IPS DF 6.9 (cell line): Measurements from ENCODE around the gene APMAP.

Experiments
- DNase-seq: peaks from one replicate; pipeline ENCODE4 v3.0.0-alpha.2; 2013; ENCODE audit warnings: low read depth, low spot score
- H3K27ac ChIP-seq: one replicate; pipeline ENCODE4 v1.5.1; 2013; ENCODE audit warnings: low read length, control low read depth
- H3K27me3 ChIP-seq: 2 replicates; pipeline ENCODE4 v1.6.1; 2013; ENCODE audit warnings: mild to moderate bottlenecking, low read length; ENCODE audit not compliant: control insufficient read depth, insufficient read depth
- H3K36me3 ChIP-seq: 2 replicates; pipeline ENCODE4 v1.6.1; 2013; ENCODE audit warnings: low read length; ENCODE audit not compliant: control insufficient read depth, insufficient read depth
- H3K4me1 ChIP-seq: 2 replicates; pipeline ENCODE4 v1.6.1; 2013; ENCODE audit warnings: low read length; ENCODE audit not compliant: control insufficient read depth, insufficient read depth
- H3K4me3 ChIP-seq: 2 replicates; pipeline ENCODE4 v1.5.1; 2013; ENCODE audit warnings: mild to moderate bottlenecking, low read length
- H3K9me3 ChIP-seq: 2 replicates; pipeline ENCODE4 v1.6.1; 2013; ENCODE audit warnings: low read length, inconsistent platforms; ENCODE audit not compliant: control insufficient read depth, insufficient read depth
- WGBS: extraction: QIAGEN DNeasy Blood & Tissue Kit; methylation state at CpG from one replicate; pipeline ENCODE4 v1.1.7; 2013; ENCODE audit warnings: mixed read lengths, missing lambda C conversion rate; ENCODE audit not compliant: insufficient read length, insufficient coverage; 5-methylcytosine and 5-hydroxymethylcytosine counted together

Gene APMAP

DNA sequence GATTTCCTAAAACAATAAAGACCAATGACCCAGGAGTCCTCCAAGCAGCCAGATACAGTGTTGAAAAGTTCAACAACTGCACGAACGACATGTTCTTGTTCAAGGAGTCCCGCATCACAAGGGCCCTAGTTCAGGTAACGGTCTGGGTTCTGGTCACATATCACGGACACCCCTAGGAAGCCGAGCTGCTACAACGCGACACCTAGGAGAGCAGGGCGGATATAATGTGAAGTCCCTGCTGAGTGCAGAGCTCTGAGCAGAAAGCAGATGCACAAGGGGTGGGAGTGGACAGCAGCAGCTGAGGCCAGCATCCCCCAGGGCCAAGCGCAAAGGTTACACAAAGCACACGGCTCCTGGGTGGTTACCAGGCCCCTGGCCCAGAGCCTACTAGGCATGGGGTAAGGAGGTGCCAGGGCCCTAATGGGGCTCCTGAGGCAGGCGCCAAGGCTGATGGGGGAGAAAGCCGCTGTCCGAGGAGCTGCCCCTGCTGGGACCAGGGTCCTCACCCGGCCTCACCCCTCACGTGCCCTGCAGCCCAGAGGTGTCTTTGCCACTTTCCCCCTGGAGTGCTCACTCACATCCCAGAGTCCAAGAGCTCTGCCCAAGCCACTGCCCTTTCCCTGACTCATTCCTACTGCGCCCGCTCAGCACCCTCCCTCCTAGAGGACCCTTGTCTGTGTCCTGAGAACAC lies 35.1 kb downstream of the APMAP start:
- Histone ChIP-seq H3K27ac (no peak overlapping the region), H3K27me3 (no peaks in the 10 kb centered on the region), H3K4me3 (no peak overlapping the region), H3K9me3 (no peaks in the 10 kb centered on the region), H3K4me1 (0 out of 2 replicates have a peak, but pooled peaks cover 1% of the 10 kb centered on the region), H3K36me3 (peaks cover 17% of the 10 kb centered on the region; the same call in 1 of the 2 replicates)
- DNase-seq = no peak
- no CpG with 5 or more reads among the region's 18 CpGs for WGBS

DNA sequence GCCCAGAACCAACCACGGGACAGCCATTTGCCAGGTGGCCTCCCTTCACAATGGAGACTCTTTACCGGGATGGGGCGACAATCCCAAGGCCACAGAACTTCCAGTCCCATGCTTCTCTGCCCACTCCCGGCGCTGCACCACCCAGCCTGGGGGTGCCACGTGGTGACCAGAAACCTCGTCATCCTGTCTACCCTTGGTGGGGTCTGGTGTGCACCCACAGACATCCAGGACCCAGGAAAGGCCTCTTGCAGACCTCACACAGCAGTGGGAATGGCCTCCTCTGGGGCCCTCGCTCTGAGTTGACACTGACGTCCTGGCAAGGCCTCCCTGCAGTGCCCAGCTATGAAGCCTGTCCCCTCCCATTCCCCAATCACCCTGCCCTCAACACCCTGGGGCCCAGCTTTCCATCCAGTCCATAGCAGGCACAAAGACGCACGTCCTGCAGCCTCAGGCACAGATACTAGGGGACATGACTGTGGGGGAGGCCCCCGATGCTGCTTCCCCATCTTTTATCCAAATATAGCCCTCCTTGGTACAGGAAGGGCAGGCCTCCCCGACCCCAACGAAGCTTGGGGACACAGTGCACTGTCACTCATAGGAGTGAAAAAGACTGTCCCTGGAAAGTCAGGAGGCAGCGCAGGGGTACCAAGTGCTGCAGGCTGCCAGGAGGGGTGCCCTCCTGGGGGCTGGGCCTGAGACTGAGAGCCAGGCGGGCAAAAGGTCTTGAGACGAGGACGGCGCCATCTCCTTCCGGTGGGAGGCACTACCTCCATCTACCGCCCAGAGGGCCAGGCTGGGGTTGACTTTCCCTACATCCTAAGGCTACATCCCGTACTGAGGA lies 36.3 kb downstream of the APMAP start:
- Histone ChIP-seq H3K4me1 (0 out of 2 replicates have a peak, but pooled peaks cover 1% of the 10 kb centered on the region), H3K4me3 (no peak overlapping the region), H3K9me3 (no peaks in the 10 kb centered on the region), H3K36me3 (peaks cover 17% of the 10 kb centered on the region; the same call in 1 of the 2 replicates), H3K27ac (no peak overlapping the region), H3K27me3 (no peaks in the 10 kb centered on the region)
- no peak for DNase-seq
- WGBS = no CpG with 5 or more reads among the region's 22 CpGs

DNA sequence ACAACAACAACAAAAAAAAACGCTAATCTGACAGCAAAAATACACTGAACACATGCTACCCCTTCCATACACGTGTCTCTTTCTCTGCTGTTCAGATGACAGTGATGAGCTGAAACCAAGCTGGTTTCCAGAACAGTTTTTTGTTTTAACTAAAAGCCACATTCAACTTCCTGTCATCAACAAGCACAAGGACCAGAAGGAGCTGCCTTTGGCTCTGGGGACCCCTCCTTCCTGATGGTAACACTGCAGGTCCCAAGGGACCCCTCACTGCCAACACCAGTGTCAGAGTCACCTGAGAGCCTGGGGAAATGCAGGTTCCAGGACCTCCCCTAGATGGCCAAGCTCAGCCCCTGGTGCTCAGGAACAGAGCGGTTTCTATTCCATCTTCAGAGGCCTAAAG lies 37.5 kb downstream of the APMAP start:
- no peak overlapping the region for H3K4me3 ChIP-seq
- WGBS = no CpG with 5 or more reads among the region's 3 CpGs
- H3K36me3 ChIP-seq = peaks cover 9% of the 10 kb centered on the region; the same call in 1 of the 2 replicates
- no peaks in the 10 kb centered on the region for H3K9me3 ChIP-seq
- H3K4me1 ChIP-seq = 0 out of 2 replicates have a peak, but pooled peaks cover 1% of the 10 kb centered on the region
- H3K27me3 ChIP-seq = no peaks in the 10 kb centered on the region
- H3K27ac ChIP-seq = no peak overlapping the region
- DNase-seq = no peak

DNA sequence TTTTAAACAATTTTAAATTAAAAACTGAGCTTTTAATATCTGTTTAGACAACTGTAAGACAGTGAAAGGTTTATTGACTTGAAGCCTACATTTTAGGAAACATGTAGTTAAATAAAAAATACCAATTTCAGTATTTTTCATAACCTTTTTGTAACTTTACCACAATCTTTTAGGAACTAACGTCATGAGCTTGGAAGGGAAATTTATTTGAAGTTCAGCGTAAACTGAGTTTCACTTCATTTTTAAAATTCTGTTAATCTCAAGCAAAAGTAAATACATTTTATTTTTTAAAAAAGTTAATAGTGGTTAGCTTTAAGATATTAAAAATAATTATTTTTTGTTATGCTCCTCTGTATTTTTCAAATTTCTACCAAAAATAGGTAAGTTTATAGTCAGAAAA lies 38.0 kb downstream of the APMAP start:
- H3K27me3 ChIP-seq = no peaks in the 10 kb centered on the region
- 0 out of 2 replicates have a peak, but pooled peaks cover 1% of the 10 kb centered on the region for H3K4me1 ChIP-seq
- no peak overlapping the region for H3K27ac ChIP-seq
- peaks cover 4% of the 10 kb centered on the region; the same call in 1 of the 2 replicates for H3K36me3 ChIP-seq
- no peaks in the 10 kb centered on the region for H3K9me3 ChIP-seq
- no CpG with 5 or more reads among the region's 2 CpGs for WGBS
- no peak overlapping the region for H3K4me3 ChIP-seq
- no peak for DNase-seq

DNA sequence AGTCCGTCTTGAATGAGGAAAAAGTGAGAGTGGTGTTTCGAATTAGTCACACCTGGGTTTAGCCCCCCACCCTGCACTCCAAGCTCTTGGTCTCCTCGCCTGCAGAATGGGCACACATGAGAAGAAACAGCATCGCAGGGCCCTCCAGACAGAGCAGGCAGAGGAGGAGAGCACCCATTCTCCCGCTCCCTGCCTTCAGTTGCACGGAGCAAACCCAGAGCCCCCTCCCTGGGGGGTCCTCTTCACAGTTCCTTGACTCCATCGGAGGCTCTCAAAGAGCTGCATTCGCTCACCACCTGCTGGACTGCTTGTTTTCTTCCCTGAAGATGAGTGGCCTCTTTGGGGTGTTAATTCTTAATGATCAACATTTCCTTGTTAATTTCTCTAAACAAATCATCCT lies 38.4 kb downstream of the APMAP start:
- Histone ChIP-seq H3K27me3 (no peaks in the 10 kb centered on the region), H3K4me1 (0 out of 2 replicates have a peak, but pooled peaks cover 1% of the 10 kb centered on the region), H3K9me3 (no peaks in the 10 kb centered on the region), H3K36me3 (0 out of 2 replicates have a peak, but pooled peaks cover 4% of the 10 kb centered on the region), H3K27ac (no peak overlapping the region), H3K4me3 (no peak overlapping the region)
- DNase-seq = no peak
- WGBS = no CpG with 5 or more reads among the region's 8 CpGs

DNA sequence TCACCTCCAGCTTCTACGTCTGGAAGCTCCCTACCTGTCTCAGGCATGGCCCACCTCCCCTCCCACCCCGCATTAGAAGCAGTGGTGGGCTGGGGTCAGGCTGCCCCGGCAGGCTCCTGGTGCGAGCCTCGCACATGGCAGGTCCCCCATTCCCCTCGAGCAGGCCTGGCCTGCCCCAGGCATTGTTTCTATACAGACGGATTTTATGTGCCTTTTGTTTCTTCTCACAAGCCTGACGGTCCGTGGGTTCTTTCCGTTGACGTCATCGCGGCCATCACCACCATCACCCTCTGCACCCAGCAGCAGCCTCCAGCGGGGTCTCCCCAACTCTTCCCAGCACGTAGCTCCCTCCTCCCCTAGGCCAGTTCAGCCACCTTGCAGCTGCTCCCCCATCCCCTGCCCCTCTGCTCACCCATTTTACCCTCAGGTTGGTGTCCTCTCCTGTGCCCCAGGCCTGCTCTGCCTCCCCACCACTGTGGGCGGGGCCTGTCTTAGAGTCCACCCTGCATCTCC lies 38.9 kb downstream of the APMAP start:
- 0 out of 2 replicates have a peak, but pooled peaks cover under 1% of the 10 kb centered on the region for H3K36me3 ChIP-seq
- DNase-seq = no peak
- 0 out of 2 replicates have a peak, but pooled peaks cover 1% of the 10 kb centered on the region for H3K4me1 ChIP-seq
- no peaks in the 10 kb centered on the region for H3K27me3 ChIP-seq
- H3K9me3 ChIP-seq = no peaks in the 10 kb centered on the region
- H3K4me3 ChIP-seq = no peak overlapping the region
- no peak overlapping the region for H3K27ac ChIP-seq
- no CpG with 5 or more reads among the region's 16 CpGs for WGBS

DNA sequence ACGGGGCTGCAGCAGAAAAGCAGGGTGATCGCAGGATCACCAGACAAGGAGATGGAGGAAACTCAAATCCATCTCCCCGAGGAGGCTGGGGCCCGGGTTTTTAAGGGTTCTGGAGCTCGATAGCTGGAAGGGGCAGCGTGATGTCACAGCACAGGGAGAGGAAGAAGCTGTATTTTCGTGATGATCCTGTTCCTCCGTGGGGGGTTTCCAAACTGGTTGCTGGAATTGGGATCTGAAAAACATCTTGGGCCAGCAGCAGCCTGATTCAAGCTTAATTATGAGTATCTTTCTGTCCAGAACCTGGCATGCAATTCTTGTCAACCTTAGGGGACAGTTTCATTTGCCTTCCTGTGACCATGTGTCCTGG lies 39.4 kb downstream of the APMAP start:
- Histone ChIP-seq H3K27ac (no peak overlapping the region), H3K4me1 (0 out of 2 replicates have a peak, but pooled peaks cover 1% of the 10 kb centered on the region), H3K4me3 (no peak overlapping the region), H3K27me3 (no peaks in the 10 kb centered on the region), H3K36me3 (no peaks in the 10 kb centered on the region), H3K9me3 (no peaks in the 10 kb centered on the region)
- no CpG with 5 or more reads among the region's 8 CpGs for whole genome bisulfite sequencing
- no peak for DNase-seq

DNA sequence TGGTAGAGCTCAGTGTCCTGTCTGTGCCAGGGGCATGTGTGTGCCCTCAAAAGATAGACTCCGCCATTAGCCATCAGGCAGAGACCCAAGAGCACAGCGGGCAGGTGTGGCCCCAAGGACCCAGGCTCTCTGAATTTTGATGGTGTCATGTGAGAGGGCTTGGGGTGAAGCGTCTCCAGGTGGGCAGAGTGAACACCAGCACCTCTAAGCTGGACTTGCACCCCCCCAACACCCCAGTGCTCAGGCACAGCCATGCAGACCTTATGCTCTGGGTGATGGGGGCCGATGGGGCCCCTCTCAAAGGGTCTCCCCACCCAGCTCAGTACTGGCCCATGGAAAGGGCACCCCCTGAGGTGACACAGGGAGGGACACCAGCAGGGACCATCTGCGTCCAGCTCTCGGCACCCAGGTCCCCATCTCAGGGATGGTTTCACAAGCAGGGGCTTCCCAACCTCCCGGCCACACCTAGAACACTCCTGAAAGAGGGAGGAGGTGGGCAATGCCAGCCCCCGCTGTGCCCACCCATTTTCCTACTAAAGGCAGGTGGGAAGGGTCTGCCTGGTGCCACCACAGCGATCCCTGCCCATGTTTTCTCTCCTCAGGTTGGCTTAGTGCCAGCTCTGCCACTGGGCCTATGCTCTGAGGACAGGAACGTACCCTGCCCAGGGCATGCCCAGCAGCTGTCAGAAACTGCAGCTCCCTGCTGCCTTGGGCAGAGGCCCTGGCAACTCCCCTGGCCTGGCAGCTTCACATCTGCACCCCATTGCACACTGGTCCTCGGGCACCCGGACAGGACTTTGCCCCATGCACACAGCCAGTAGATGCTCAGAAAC lies 40.0 kb downstream of the APMAP start:
- Histone ChIP-seq H3K4me3 (no peak overlapping the region), H3K36me3 (no peaks in the 10 kb centered on the region), H3K27ac (no peak overlapping the region), H3K27me3 (no peaks in the 10 kb centered on the region), H3K9me3 (no peaks in the 10 kb centered on the region), H3K4me1 (0 out of 2 replicates have a peak, but pooled peaks cover 1% of the 10 kb centered on the region)
- WGBS = no CpG with 5 or more reads among the region's 12 CpGs
- DNase-seq = no peak

DNA sequence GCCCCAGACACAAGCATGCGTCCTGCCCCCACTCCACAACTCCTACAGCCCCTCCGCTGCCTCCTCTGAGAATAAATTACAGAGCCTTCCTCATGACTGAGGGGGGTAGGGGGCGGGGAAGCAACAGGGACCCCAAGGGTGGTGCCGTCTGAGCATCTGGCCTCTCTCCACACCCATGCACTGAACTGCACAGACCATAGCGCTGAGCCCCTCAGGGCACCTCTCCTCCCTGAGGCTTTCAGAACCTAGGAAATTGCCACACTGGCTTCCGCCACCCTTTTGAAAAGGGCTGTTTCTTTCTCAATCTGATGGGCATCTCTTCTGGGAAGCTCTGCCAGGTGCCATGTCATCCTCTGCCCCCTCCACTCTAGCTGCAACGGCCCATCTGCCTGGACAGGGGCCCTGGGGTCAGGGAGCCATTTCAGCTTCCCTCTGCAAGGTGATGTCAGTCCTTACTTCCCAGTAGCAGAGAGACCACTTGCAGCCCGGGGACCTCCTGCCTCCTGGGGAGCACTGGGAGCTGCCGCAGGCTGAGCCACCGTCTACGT lies 40.9 kb downstream of the APMAP start:
- Histone ChIP-seq H3K9me3 (no peaks in the 10 kb centered on the region), H3K27me3 (no peaks in the 10 kb centered on the region), H3K4me3 (no peak overlapping the region), H3K36me3 (no peaks in the 10 kb centered on the region), H3K27ac (no peak overlapping the region), H3K4me1 (0 out of 2 replicates have a peak, but pooled peaks cover 1% of the 10 kb centered on the region)
- no peak for DNase-seq
- no CpG with 5 or more reads among the region's 11 CpGs for WGBS
